Left forelimb (tissue), 1 donor: ENCODE results near the gene PLEKHG4B.
"Not testable (repeated sequence)": the region's sequence is repeated elsewhere in the genome, so short reads cannot be mapped to it uniquely, and the experiment has no call there.

Source experiments
- DNase-seq: peaks from one replicate; pipeline ENCODE4 v3.0.0-alpha.2; 2018; ENCODE audit warnings: low spot score

PLEKHG4B gene, protein sequence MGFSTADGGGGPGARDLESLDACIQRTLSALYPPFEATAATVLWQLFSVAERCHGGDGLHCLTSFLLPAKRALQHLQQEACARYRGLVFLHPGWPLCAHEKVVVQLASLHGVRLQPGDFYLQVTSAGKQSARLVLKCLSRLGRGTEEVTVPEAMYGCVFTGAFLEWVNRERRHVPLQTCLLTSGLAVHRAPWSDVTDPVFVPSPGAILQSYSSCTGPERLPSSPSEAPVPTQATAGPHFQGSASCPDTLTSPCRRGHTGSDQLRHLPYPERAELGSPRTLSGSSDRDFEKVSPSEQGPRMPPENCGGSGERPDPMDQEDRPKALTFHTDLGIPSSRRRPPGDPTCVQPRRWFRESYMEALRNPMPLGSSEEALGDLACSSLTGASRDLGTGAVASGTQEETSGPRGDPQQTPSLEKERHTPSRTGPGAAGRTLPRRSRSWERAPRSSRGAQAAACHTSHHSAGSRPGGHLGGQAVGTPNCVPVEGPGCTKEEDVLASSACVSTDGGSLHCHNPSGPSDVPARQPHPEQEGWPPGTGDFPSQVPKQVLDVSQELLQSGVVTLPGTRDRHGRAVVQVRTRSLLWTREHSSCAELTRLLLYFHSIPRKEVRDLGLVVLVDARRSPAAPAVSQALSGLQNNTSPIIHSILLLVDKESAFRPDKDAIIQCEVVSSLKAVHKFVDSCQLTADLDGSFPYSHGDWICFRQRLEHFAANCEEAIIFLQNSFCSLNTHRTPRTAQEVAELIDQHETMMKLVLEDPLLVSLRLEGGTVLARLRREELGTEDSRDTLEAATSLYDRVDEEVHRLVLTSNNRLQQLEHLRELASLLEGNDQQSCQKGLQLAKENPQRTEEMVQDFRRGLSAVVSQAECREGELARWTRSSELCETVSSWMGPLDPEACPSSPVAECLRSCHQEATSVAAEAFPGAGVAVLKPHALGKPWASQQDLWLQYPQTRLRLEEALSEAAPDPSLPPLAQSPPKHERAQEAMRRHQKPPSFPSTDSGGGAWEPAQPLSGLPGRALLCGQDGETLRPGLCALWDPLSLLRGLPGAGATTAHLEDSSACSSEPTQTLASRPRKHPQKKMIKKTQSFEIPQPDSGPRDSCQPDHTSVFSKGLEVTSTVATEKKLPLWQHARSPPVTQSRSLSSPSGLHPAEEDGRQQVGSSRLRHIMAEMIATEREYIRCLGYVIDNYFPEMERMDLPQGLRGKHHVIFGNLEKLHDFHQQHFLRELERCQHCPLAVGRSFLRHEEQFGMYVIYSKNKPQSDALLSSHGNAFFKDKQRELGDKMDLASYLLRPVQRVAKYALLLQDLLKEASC (N-terminal part only)

DNA sequence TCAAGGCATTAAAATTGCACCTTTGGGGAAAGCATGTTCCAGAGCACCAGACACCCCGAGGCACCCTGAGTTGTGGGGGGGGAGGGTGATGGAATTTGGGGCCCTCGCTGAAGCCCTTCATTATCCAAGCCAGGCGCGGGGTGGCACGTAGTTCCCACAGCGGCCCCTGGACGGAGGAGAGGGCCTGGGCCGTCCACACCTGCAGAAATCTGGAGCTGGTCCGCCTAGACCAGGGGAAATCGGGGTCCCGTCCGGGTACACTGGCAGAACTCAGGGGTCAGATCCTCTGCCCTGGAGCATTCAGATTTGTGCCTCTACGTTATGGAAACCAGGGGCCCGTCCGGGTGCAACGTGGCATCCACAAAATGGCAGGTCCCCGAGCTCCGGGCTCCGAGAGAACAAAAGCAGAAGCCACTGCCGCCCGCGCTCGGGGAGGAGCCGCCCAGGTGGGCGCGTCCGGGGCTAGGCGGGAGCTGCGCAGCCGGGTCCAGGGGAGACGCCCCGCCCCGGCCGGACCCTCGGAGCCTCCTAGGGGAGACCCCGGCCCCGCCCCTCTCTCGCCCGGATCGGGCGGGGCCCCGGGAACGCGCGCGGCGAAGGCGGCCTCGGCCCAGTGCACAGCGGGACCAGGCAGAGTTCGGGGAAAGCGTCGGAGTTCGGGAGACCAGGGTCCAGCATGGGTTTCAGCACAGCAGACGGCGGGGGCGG, at the start of gene PLEKHG4B:
PLEKHG4B (plus strand) TSS at position 613 of the 708 bp plus-strand sequence; CDS start at position 677, 64 bp downstream.
- peak; percentile 74 for DNase-seq

DNA sequence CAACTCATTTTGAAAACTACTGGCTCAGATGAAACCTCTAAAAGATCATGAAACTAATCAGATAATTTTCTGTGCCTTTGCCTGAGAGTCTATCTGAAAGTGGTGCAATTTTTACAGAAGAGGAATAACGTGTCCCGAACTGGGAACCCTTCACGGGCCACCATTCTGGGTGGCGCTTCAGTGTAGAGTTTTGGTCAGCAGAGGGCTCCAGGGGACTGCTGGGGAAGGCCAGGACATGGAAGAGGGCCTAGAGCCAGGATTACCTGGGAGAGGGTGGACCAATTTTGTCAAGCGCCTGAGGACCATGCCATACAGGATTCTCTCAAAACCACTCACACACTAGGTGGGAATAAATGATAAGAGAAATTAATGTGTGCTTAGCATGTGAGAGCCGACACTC, 49.7 kb upstream of the PLEKHG4B start:
- DNase-seq, result no peak

DNA sequence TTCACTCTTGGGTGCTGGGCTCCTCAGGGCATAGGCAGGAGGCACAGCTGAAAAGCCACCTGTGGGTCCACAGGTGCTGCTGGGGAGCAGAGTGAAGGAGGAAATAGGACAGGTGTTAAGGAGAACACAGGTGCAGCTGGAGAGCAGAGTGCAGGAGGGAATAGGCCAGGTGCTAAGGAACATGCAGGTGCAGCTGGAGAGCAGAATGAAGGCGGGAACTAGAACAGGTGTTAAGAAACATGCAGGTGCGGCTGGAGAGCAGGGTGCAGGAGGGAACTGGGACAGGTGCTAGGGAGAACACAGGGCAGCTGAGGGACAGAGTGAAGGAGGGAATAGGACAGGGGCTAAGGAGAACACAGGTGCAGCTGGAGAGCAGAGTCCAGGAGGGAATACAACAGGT, 43.8 kb upstream of the PLEKHG4B start:
- DNase-seq, result no peak

DNA sequence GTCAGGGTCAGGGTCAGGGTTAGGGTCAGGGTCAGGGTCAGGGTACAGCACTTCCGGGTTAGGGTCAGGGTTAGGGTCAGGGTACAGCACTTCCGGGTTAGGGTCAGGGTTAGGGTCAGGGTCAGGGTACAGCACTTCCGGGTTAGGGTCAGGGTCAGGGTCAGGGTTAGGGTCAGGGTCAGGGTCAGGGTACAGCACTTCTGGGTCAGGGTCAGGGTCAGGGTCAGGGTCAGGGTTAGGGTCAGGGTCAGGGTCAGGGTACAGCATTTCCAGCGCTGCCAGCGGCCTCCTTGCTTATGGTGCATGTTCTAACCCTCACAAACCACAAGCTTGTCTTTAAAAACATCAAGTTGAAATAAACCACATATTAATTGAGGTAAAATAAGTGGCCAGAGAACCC, 42.4 kb upstream of the PLEKHG4B start:
- not testable (repeated sequence) for DNase-seq

DNA sequence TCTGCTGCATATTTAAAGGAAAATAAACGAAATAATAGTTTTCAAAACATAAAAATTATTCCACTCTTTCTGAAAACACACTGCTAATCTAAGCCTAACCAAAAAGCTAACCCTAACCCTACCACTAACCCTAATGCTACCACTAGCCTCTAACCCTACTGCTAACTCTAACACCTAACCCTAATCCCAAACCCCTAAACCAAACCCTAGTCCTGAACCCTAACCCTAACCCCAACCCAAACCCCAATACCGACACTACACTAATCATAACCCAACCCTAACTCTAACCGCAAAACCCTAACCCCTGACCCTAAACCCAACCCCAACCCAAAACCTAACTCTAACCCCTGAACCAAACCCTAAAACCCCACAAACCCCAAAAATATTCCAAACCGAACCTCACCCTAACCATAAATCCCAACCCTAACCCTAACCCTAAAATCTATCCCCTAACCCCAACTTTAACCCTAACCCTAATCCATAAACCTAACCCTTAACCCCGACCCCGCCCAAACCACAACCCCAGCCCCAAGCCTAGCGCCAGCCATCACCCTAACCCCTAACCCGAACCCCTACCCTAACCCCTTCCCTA, 41.9 kb upstream of the PLEKHG4B start:
- no peak for DNase-seq

DNA sequence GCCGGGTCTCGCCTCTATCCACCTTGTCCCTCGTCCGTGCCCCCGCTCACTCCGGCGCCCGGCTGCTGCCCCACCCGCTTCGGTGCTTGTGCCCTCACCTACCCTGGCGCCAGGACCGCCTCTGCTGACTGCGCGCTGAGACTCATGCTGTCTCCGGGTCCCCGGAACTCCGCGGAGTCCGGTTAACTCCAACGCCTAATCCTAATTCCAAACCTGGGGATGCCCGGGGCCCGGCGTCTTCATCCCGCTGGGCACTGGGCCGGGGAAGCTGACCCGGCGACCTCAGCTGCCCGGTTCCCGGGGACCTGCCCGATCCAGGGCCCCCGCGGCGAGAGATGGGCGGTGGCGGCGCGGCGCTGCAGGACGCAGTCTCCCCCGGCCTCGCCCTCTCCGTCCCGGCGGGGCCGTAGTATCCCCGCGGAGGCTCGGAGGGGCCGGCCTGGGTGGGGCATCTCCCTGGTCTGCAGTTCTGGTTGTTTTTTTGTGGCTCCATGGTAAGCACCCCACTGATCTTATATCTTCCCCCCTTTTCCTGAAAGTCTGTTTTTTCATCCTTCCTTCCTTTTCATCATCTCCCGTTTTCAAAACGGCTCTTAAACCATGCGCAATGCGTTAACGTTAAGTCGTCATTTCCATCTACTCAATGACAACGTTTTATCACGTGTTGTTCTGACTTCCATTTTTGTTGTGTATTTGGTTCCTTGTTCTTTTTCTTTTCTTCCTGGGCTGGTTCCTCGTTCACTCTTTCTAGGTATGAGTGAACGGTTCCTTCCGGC, 41.1 kb upstream of the PLEKHG4B start:
- DNase-seq, result no peak

DNA sequence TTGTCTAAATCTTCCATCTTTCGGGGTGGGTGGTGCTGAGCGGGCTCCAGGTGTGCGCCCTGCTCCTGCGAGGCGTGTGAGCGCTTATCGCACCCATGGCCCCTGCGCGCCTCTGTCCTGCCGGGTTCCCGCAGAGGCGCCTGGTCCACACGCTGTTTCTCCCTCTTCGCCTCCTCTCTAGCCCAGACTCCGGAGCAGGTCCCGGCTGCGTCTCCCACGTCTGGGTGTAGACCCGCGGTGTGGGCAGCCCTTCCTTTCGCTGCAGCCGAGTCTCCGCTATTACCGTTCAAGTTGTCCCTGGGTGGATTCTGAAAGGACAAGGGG, 40.5 kb upstream of the PLEKHG4B start:
- DNase-seq, result no peak

DNA sequence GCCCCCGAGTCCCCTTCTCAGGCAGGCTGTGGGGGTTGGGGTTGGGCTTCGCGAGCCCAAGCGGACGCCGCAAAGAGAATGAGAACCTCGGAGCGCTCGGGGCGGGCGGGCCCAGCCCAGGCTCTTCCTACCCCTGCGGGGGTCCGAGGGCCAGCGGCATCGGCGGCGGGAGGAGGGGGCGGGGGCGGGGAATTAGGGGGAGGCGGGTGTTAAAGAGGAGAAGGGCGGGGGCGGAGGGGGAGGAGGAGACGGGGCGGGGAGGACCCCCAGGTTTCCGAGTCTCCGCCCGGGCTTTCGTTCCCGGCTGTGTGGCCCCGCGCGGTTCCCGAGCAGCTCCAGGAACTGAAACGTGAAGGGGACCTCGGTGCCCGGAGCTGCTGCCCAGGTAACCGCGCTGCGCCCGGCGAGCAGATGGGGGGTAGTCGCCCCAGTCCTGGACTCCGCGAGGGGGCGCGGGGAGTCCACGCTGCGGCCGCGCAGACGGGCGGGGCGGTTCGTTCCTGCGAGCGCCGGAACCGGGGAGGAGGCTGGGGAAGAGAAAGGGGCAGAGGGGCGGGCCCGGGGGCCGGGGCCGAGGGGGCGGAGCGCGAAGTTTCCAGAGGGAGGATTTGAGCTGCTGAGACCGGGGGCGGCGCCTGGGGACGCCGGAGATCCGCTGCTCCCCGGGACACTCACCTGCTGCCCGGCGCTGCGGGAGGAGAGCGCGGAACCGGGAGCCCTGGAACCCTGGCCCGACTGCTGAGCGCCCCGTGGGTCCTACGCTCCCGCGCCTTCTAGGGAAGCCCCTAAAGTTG, 38.4 kb upstream of the PLEKHG4B start:
- no peak for DNase-seq

DNA sequence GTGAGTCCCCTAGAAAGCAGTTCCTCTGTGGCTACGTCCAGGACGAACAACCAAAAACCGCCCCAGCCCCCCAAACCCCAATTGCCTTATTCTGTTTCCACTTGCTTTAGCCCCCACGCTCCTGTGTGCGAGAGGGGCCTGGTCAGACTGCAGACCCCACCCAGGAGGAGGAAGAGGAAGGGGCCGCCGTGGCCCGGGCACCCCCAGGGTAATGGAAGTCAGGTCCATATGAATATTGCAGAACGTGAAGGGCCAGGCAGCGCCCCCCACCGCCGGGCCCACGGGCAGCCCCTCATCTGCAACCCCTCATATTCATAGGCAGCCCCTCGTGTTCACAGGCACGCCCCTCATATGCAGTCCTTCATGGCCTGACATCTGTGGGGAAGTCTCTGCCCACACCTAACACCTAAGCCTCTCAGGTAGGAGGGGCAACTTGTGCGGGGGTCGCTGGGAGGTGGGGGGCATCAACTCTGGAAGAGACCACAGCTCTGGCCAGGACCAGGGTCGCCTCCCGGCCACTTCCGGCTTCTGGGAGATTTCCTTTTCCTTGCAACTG, 37.7 kb upstream of the PLEKHG4B start:
- no peak for DNase-seq

DNA sequence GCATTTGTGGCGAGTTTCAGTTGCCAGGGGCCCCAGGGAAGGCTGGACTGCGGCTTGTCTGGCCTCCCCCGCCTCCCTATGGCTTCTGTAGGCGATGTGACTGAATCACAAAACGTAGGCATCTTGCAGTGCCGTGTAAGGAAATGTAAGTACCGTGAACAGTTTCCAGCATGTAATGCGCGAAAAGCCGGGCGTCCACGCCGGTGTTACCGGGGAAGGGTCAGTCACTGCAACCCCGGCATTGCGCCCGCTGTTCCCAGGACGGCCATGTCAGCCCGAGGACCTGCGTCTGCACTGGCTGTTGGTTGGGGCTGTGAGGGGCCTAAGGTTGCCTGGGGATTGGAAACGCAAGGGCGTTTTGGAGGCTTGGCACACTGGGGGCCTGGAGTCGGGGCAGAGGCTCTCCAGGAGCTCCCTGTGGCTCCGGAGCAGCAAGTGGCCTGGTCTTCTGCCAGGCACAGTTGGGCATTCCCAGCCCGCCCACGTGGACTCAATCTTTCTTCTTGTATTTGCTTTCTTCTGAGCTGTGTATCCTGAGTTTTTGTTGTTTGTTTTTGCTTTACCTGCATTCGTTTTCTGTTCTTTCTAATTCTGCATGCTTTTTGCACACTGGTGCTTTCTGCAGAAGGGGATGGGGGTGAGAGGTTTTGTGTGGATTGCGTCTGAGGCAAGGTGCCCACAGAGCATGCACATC, 36.9 kb upstream of the PLEKHG4B start:
- no peak for DNase-seq

DNA sequence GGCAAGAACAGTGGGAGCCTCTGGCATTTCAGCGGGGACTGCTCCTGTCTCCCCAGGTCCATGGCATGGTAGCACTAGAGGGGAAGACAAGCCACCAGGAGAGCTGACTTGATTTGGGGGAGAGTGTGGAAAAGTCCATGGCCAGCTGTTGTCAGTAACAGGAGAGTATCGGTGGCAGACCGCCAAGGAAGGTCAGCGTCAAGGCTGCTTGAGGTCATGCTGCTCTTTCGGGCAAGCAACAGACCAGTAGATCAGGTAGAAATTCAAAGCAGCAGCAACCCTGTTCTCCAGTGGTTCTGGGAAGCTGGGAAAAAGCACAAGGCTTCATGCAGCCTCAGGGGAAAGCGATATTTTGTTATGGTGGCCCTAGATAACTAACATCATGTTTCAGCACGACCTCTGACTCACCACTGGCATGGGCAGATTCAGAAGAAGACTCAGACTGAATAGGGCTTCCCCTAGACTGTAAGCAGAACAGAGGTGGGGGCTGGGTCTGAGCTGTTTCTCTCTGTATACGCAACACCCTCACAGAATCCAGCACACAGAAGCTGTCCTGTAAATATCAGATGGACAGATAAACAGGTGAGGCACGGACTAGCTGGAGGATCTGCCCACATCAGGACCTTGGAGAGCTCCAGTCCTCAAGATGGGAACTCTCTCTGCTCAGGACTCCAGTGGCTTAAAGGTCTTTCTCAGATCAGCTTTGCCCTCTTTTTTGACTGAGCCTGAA, 35.2 kb upstream of the PLEKHG4B start:
- no peak for DNase-seq

DNA sequence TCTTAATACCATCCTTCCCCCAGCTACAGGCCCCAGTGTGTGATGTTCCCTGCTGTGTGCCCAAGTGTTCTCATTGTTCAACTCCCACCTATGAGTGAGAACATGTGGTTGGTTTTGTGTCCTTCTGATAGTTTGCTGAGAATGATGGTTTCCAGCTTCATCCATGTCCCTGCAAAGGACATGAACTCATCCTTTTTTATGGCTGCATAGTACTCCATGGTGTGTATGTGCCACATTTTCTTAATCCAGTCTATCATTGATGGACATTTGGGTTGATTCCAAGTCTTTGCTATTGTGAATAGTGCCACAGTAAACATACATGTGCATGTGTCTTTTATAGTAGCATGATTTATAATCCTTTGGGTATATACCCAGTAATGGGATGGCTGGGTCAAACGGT, 31.7 kb upstream of the PLEKHG4B start:
- not testable (repeated sequence) for DNase-seq

DNA sequence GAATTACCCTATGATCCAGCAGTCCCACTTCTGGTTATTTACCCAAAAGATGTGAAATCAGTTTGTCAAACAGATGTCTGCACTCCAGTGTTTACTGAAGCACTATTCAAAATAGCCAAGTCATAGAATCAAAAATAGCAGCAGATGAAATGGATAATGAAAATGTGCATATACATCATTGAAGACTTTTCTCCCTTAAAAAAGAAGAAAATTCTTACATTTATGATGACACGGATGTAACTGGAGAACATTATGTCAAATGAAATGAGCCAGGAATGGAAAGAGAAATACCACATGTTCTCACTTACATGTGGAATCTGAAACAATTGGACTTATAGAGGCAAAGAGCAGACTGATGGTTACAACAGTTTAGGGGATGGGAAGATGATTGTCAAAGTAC, 21.5 kb upstream of the PLEKHG4B start:
- no peak for DNase-seq

DNA sequence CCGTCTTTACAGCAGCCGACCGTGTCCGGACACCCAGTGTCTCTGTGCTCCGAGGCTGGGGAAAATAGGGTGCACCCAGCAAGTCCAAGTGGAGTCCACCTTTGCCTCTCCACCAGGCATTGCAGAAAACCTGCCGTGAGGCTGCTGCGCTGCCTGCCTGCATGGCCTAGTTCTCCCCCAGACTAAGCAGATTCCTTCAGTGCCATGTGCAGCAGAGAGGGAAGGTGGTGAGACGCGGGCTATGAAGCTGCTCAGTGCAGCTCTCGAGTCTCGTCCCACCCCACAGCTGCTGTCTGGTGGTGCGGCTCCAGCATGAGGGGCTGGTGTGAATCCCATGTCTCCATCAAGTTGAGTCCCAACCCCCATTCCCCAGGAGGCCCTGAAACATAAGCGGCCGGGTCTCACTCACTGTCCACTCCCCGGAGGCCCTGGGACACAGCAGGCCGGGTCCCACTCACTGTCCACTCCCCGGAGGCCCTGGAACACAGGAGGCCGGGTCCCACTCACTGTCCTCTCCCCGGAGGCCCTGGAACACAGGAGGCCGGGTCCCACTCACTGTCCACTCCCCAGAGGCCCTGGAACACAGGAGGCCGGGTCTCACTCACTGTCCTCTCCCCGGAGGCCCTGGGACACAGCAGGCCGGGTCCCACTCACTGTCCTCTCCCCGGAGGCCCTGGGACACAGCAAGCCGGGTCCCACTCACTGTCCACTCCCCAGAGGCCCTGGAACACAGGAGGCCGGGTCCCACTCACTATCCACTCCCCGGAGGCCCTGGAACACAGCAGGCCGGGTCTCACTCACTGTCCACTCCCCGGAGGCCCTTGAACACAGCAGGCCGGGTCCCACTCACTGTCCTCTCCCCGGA, 19.4 kb upstream of the PLEKHG4B start:
- not testable (repeated sequence) for DNase-seq

DNA sequence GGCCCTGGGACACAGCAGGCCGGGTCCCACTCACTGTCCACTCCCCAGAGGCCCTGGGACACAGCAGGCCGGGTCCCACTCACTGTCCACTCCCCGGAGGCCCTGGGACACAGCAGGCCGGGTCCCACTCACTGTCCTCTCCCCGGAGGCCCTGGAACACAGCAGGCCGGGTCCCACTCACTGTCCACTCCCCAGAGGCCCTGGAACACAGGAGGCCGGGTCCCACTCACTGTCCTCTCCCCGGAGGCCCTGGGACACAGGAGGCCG, 18.9 kb upstream of the PLEKHG4B start:
- DNase-seq, result not testable (repeated sequence)

DNA sequence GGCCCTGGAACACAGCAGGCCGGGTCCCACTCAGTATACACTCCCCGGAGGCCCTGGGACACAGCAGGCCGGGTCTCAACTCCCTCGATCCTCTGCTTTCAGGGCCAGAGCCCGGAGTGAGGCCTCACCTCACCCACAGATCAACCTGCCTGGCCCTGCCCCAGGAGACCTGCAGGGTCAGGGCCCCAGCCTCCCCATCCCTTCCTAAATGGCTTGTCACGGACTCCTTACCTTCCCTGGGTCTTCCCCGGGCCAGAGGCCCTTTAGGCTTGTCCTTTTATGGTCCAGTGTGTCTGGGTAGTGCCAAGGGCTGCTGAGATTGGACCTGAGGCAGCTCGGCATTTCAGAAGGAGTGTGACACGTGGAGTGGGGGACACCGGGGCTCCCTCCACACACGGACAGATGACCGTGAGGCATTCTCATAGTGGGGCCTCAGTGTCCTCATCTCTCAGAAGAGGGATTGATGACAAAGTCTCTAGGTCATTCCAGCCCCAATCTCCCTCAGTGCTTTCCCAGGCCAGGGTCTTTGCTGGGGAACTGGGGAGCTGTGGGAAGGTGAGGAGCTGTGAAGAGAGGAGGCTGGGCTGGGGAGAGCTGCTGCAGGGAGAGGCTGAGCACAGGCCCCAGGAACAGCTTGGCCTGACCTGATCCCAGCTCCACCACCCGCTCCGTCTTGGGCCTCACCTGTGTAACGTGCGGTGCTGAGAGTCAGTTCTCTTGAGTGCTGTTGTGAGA, 18.0 kb upstream of the PLEKHG4B start:
- no peak for DNase-seq
